ENCODE measurements around the gene ADAMTS19.
"Not testable (repeated sequence)": the region's sequence is repeated elsewhere in the genome, so short reads cannot be mapped to it uniquely, and the experiment has no call there.

ADAMTS19 gene

GRCh38 chr5:129477532-129477931 is 17.4 kb downstream of the ADAMTS19 start:
- DNase-seq (ENCODE audit: low read depth), result no peak

DNA sequence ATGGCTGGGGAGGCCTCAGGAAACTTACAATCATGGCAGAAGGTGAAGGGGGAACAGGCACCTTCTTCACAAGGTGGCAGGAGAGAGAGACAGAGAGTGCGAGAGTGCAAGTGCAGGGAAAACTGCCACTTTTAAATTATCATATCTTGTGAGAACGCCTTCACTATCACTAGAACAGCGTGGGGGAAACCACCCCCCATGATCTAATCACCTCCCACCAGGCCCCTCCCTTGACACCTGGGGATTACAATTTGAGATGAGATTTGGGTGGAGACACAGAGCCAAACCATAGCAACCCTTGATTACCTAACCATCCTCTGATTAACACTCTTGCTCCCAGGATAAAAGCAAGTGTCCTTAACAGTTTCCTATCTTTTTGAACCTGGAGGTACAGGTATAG is 21.1 kb downstream of the ADAMTS19 start:
- no peak for DNase-seq (ENCODE audit: low read depth)

DNA sequence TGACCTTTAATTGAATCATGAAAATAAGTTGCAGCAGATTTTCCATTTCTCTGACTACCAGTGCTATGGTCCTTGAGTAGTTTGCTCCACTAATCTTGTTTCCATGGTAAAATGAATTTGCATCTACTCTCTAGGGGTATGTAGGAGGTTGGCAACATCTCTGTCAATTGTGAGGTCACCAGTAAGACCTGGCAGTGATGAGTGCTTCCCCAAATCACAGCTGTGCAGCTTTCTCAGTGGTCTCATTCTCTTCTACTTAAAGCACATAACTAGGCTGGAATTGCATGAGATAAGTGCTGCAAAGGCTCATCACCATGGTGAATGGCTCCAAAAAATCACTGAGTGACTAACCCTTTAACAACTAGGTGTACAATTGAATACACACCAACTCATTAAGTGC is 36.3 kb downstream of the ADAMTS19 start:
- no peak for DNase-seq (ENCODE audit: low read depth)

DNA sequence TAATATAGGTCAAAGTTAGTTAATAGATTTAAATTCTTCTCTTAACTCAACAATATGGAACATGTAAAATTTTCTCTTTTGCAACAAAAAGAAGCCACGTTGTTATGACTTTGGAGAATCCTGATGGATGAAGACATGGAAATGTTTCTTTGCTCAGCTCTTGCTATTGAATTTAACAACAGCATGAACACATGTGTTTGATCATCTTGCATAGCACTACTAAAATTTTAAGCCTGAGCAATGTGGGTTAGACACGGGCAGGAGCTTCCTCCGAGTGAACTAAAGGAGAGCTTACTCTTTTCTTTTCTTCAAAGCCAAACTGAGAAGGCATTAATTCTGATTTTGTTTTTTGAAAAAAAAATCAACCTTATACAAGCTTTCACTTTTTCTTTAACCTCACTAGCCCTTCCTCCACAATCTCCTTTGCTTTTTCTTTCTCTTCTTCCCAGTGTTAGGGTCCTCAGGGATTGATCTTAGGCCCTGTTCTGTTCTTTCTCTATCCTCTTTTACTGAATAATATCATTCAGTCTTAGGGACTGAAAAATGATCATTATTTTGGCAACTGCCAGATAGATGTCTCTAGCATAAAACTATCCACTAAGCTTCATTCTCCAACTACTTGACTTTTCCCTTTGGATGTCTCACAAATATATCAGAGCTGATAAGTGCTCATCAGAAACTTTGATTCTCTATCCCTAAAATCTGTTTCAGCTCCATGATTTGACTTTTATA is 36.9 kb downstream of the ADAMTS19 start:
- DNase-seq (ENCODE audit: low read depth), result no peak

DNA sequence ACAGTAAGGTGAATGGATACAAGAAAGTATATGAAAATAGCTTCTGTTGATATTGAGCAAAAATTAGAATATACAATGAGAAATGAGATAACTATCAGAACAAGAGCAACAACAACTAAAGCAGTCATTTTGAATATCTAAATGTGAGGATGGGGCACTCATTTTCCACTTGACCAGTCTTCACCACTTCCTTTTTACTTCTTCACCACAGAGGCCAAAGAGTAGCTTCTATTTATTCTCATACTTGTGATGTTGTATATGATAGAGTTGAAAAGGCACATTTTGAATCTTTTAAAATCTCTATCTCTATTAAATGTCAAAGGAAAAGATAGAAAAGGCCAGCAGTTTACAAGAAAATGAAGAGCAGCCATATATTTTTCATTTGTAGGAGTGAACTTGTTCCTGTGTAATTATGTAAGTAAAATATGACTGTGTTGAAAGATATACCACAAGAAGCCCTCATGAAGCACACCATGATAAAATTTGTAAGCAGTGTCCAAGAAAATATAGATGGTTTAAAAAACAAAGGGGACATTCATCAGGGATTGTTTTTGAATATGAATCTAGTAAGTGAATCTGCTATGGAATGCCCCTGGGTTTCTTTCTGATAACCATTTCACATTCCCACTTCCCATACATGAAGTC is 39.2 kb downstream of the ADAMTS19 start:
- no peak for DNase-seq (ENCODE audit: low read depth)

- no peak for DNase-seq (ENCODE audit: low read depth)
Measured at GRCh38 chr5:129500101-129500500, 40.0 kb downstream of the ADAMTS19 start.

- no peak for DNase-seq (ENCODE audit: low read depth)
Measured at GRCh38 chr5:129506086-129506485, 46.0 kb downstream of the ADAMTS19 start.

DNA sequence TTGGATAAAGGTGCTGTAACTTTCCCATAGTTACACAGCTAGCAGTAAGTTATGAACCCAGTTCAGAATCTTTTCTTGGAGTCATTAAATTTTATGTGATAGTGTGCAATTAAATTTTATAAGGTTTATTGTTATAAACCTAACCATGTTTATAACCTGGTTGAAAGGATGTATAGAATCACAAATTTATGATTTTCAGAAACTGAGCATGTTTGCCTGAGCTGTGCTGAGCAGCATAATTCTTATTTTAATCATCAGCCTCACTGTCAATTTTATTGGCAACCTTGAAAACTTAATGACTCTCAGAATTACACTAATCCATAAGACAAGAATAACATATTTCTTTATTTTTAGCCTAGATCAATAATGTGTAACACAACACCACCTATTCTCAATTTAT is 46.9 kb downstream of the ADAMTS19 start:
- DNase-seq (ENCODE audit: low read depth), result no peak

DNA sequence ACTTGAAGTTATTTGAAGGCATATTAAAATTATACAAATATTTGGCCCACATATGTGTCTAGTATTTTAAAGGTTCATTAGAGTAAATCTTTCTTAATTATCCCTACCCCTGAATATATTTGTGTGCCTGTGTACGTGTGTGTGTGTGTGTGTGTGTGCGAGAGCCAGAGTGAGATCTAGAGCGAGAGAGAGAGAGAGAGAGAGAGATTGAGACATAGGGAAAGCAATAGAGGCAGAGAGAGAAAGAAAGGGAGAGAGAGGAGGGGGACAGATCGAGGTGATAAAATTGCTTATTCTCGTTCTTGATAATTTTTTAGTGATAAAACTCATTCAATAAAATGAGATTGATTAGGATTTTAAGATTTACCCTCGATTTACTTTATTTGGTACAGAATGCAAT is 47.4 kb downstream of the ADAMTS19 start:
- DNase-seq (ENCODE audit: low read depth), result no peak

GRCh38 chr5:129508606-129509005 is 48.5 kb downstream of the ADAMTS19 start:
- DNase-seq (ENCODE audit: low read depth), result no peak

DNA sequence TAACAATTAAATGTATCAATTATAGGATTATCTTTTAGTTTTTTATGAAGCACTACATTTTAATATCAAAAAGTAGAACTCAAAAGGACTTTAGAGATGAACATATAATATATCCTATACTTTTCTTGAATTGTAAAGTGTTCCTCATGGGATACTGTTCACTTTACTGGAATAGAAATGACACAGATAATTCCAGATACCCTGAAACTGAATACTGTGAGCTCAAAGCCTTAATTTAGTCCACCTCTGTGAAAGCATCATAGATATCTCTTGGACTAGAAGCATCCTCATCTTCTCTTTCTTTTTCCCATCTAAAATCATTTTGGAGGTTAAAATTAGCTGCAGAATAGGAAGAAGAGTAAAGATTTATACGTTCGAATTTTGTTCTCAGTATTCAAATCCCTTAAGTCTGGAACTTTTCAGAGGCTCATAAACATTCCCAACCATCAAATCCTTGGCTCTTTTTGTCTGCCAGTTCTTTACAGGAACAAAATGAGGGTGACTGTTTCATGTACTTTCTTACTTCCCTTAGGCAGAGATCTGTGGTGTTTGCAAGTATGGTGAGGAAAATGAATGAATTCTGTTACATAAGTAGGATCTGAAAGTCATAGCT is 49.4 kb downstream of the ADAMTS19 start:
- DNase-seq (ENCODE audit: low read depth), result no peak

GRCh38 chr5:129511291-129511690 is 51.2 kb downstream of the ADAMTS19 start:
- no peak for DNase-seq (ENCODE audit: low read depth)

DNA sequence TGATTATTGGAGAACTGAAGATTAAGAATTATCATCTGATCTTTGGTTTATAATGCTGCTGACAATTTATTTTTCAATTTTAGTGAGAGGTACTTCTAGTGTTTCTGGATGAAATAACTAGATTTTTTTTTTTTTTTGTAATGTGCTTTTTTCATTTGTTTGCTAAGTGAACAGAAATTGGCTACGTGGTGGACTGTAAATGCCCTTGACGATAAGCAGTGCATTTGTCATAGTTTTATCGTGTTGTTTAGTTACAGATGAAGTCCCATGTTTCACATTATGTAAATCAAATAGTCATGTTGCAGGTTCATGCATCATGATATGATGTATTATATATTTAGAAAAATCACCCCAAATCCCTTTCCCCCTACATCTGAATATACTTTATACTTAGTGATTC is 81.0 kb downstream of the ADAMTS19 start:
- no peak for DNase-seq (ENCODE audit: low read depth)

DNA sequence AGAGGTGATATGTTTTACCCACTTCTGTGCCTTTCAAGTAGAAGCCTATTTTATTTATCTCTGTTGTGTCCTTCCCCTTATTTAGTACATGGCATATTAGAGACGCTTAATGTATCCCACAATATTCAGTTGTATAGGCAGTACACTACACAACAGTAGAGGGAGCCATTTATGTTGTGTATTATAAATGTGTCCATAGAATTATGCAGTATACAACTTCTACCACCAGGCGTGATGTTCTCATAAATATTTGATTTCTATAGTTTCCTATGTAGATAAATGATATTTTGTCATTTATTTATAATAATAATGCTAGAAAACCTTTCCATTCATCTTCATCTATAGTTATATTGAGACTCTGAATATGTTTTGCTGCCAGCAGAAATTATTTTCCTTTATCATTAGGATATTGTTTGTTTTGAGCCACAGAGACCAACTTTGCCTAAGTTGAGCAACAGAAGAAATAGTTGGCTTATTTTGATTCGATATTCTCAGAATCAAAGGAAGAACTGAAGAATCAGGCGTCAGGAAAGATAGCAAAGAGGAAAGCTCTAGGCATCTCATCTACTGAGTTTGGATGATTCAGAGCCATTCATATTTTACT is 81.7 kb downstream of the ADAMTS19 start:
- DNase-seq (ENCODE audit: low read depth), result no peak

- DNase-seq (ENCODE audit: low read depth), result no peak
Measured at GRCh38 chr5:129547137-129547536, 87.0 kb downstream of the ADAMTS19 start.

GRCh38 chr5:129554134-129554904 is 94.2 kb downstream of the ADAMTS19 start:
- no peak for DNase-seq (ENCODE audit: low read depth)

DNA sequence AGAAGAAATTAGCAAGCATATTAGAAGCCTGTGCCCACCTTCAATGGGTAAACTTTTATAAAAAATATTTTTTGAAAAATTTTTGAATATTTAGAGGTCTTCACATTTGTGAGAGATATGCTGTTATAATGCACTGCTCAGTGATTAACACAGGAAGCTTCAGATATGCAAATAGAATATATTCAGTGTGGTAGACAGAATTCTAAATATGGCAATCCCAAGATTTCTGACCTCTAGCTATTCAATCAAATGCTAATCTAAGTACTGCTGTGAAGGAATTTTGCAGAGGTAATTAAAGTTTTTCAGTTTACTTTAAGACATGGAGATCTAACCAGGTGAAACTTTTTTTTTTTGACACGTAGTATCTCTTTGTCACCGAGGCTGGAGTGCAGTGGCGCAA is 103.5 kb downstream of the ADAMTS19 start:
- no peak for DNase-seq (ENCODE audit: low read depth)

DNA sequence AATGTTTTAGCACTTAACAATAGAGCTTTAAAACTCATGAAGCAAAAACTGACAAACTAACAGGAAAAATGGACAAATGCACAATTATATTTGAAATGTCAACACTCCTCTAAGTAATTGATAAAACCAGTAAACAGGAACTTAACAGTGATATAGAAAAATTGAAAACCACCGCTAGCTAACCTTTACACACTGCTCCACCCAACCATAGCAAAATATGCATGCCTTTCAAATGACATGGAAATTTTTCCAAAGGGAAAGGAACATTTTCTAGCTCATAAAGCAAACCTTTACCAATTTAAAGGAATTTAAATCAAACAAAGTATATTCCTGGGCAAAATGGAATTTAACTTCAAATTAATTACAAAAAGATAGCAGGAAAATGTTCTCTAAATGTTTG is 109.2 kb downstream of the ADAMTS19 start:
- DNase-seq (ENCODE audit: low read depth), result no peak

GRCh38 chr5:129572060-129572459 is 112.0 kb downstream of the ADAMTS19 start:
- DNase-seq (ENCODE audit: low read depth), result no peak

GRCh38 chr5:129584496-129584895 is 124.4 kb downstream of the ADAMTS19 start:
- DNase-seq (ENCODE audit: low read depth), result not testable (repeated sequence)

- DNase-seq (ENCODE audit: low read depth), result no peak
Measured at GRCh38 chr5:129591508-129592160, 131.5 kb downstream of the ADAMTS19 start.

- DNase-seq (ENCODE audit: low read depth), result no peak
Measured at GRCh38 chr5:129593525-129593924, 133.4 kb downstream of the ADAMTS19 start.

All from stimulated activated CD8-positive, alpha-beta memory T cell treated with anti-CD3 and anti-CD28 coated beads, Interleukin-12 subunit alpha, Interleukin-12 subunit beta, amount 100 ng/mL, for 4 hours (primary cell).